Aorta (tissue), 5 donors: ENCODE measurements around the gene ZNF775. TPM values are rescaled to one million over a fixed set of nuclear protein-coding genes. Genes with fewer than 3 reads are reported as not detected.

ENCODE experiments used
- ATAC-seq: fragments of 200-7000 bp; cut with Tn5 transposase; one replicate; pipeline ENCODE4 v1.9.1; 2022; ENCODE audit warnings: moderate library complexity; ENCODE audit not compliant: low FRiP score
- DNase-seq, 2 donors: peaks; one replicate each; pipeline ENCODE4 v3.0.0-alpha.2; 2020
- H3K27ac ChIP-seq, 2 donors: one replicate each; pipeline ENCODE4 v1.5.1; 2013; ENCODE audit warnings: low read length in 2 of 2, mild to moderate bottlenecking in 2 of 2, moderate library complexity in 2 of 2, control low read depth in 1 of 2, inconsistent platforms in 1 of 2, low read depth in 1 of 2
- H3K27me3 ChIP-seq, 2 donors: one replicate each; pipeline ENCODE4 v1.6.1; 2013; ENCODE audit warnings: control low read depth in 1 of 2, low read length in 1 of 2, mild to moderate bottlenecking in 1 of 2, moderate library complexity in 1 of 2; ENCODE audit not compliant: insufficient read depth in 2 of 2, control insufficient read depth in 1 of 2
- H3K36me3 ChIP-seq, 2 donors: one replicate each; pipeline ENCODE4 v1.6.1; 2013; ENCODE audit warnings: control low read depth in 1 of 2, low read length in 1 of 2, mild to moderate bottlenecking in 1 of 2; ENCODE audit not compliant: insufficient read depth in 2 of 2, control insufficient read depth in 1 of 2
- H3K4me1 ChIP-seq, 2 donors: one replicate each; pipeline ENCODE4 v1.6.1; 2013; ENCODE audit warnings: low read length in 2 of 2, control low read depth in 1 of 2, mild to moderate bottlenecking in 1 of 2, moderate library complexity in 1 of 2; ENCODE audit not compliant: insufficient read depth in 2 of 2, control insufficient read depth in 1 of 2
- H3K4me3 ChIP-seq, 2 donors: one replicate each; pipeline ENCODE4 v1.5.1; 2013; ENCODE audit warnings: low read length in 2 of 2, control low read depth in 1 of 2, mild to moderate bottlenecking in 1 of 2
- H3K9me3 ChIP-seq: one replicate; pipeline ENCODE4 v1.6.1; 2013; ENCODE audit warnings: mild to moderate bottlenecking, low read length; ENCODE audit not compliant: control insufficient read depth
- WGBS, 2 donors: extraction: QIAGEN DNeasy Blood & Tissue Kit; methylation state at CpG; one replicate each; pipeline ENCODE4 v1.1.7; 2013; 5-methylcytosine and 5-hydroxymethylcytosine counted together
- intact Hi-C, 2 donors: fragments of 100-400 bp; cut with DNase I; formaldehyde crosslinking; loops; one replicate each; pipeline versions ENCODE4 v1.14.2 to v1.15.0; 2022
- polyA plus RNA-seq, 2 donors: library from polyadenylated mRNA; stranded (reverse); fragments of 200-250 nt; gene quantifications; one replicate each; pipeline ENCODE4 v1.2.3, GENCODE V29; 2013
- total RNA-seq, 2 donors: library from RNA; stranded (reverse); fragmentation: NEBNext Ultra II Directional; extraction: Animal tissue kit (Norgen Biotek cat#: 25700); gene quantifications; one replicate each; pipeline ENCODE4 v1.2.1, GENCODE V29; 2021
- donor health status: healthy with polysubstance abuse.
- donor health status: Bipolar disorder and iron deficiency.
- donor health status: DM: no; HTN: no; CAD: no.
- donor health status: DM: no; HTN: no; CAD: no.
- donor health status: DM: yes; HTN: yes; CAD: no.

ZNF775 gene
- total and polyA plus RNA-seq, 4 donors = 1.9 to 6.4 (median 3.3) TPM

DNA sequence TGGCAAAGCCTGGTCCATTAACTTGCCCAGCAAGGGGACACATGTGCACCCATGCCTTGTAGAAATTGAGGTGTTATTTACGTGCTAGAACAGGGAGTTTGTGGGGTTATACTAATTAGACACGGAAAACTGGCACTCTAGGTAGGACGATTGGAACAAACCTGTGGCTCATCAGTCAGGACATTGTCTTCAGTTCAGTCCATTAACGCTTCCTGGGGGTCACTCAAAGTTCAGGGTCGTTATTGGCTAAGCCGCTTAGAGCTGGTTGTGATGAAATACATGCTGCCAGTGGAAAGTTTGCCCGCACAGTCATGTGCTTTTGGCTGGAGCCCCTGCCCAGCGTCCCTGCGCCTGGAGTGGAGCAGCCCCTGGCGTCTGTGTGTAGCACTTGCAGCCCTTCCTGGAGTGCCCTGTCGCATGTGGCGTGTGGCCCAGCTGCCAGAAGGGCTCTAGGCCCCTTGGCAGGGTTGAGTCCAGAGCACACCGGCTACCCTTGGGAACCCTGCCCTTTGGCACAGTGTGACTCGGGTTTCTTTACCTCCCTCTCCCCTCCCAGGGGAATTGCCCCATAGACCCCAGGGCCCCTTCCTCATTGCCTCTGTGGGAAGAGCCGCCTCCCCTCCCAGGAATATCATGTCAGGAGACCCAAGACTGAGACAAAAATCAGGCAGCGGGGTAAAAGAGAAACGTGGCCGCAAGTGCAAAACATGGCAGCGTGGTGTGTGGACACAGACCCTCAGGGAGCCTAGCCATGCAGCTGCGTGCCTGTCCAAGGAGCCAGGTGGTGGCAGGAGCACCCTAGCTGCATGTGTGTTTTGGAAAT is 9.8 kb downstream of the ZNF775 start:
- H3K27ac ChIP-seq = no peak overlapping the region
- no peaks in the 10 kb centered on the region for H3K9me3 ChIP-seq
- H3K27me3 ChIP-seq = no peaks in the 10 kb centered on the region
- WGBS, 2 donors = 48 to 54% methylated on average over 20 of the region's 20 CpGs
- no peak overlapping the region for H3K4me3 ChIP-seq
- H3K36me3 ChIP-seq = no peaks in the 10 kb centered on the region
- intact Hi-C loops = loop anchor here in 1 of 2 donors (10.0 kb wide), 1 partner anchor 104 kb away; no protein-coding TSS in a partner anchor
- ATAC-seq = peak; percentile 79
- no peaks in the 10 kb centered on the region for H3K4me1 ChIP-seq
- peak; percentile 69 to 84 for DNase-seq

DNA sequence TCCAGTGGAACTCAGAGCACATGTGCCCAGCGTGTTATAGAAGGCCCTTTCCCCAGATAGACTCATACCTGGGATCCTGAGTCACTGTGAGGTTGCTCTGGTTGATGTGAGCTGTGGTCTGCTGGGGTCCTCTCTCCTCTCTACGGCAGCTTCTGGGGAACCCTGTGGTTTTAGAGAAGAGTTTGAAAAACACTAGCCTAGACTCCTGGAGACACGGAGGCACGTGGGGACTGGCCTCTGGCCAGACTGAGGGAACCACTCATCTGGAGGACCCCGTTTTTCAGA is 10.3 kb downstream of the ZNF775 start:
- 65 to 67% methylated on average over 5 of the region's 5 CpGs for WGBS, 2 donors
- Histone ChIP-seq H3K4me1 (no peaks in the 10 kb centered on the region), H3K36me3 (no peaks in the 10 kb centered on the region), H3K4me3 (no peak overlapping the region), H3K27ac (no peak overlapping the region), H3K27me3 (no peaks in the 10 kb centered on the region), H3K9me3 (no peaks in the 10 kb centered on the region)
- intact Hi-C loops = loop anchor here in 1 of 2 donors (10.0 kb wide), 1 partner anchor 105 kb away; no protein-coding TSS in a partner anchor
- ATAC-seq = no peak
- peak in 1 of 2 donors; percentile 3 for DNase-seq

DNA sequence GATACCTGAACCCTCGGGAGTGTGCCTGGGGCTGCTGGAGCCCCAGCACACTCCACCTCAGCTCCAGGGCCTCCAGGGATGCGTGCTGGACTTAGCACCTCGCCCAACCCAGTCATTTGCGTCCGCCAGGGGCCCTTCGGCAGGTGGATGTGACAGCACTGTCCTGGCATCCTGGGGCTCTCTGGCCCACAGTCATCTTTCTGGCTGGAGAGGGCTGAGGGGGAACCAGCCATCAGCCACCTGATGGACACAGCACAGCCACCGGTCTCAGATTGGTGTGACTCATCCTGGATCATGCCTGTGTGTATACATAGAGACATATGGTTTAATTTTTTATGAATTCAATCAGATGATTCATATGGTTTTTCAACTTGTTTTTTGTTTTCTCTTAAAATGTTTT is 11.1 kb downstream of the ZNF775 start:
- no peaks in the 10 kb centered on the region for H3K9me3 ChIP-seq
- H3K4me1 ChIP-seq = no peaks in the 10 kb centered on the region
- DNase-seq = peak in 1 of 2 donors; percentile 19
- intact Hi-C loops = no loop called here
- H3K36me3 ChIP-seq = no peaks in the 10 kb centered on the region
- ATAC-seq = no peak
- WGBS, 2 donors = 94 to 96% methylated on average over 7 of the region's 7 CpGs
- no peak overlapping the region for H3K27ac ChIP-seq
- no peak overlapping the region for H3K4me3 ChIP-seq
- no peaks in the 10 kb centered on the region for H3K27me3 ChIP-seq

DNA sequence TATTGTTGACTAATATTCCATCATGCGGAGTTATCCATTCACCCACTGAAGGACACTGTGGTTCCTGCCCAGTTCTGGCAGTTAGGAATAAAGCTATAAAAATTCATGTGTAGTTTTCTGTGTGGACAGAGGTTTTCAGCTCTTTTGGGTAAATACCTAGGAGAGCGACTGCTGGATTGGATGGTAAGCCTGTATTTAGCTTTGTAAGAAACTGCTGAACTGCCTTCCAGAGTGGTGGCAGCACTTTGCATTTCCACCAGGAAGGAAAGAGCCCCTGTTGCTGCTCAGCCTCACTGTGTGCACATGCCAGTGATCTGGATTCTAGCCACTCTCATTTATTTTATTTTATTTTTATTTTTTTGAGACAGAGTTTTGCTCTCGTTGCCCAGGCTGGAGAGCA is 14.2 kb downstream of the ZNF775 start:
- Histone ChIP-seq H3K27me3 (no peaks in the 10 kb centered on the region), H3K4me3 (no peak overlapping the region), H3K4me1 (no peaks in the 10 kb centered on the region), H3K27ac (no peak overlapping the region), H3K36me3 (peaks cover 0 to 2% of the 10 kb centered on the region in 2 donors), H3K9me3 (no peaks in the 10 kb centered on the region)
- ATAC-seq (no peak), DNase-seq (no peak)
- intact Hi-C loops = no loop called here
- 69 to 77% methylated on average over 3 of the region's 3 CpGs for WGBS, 2 donors

DNA sequence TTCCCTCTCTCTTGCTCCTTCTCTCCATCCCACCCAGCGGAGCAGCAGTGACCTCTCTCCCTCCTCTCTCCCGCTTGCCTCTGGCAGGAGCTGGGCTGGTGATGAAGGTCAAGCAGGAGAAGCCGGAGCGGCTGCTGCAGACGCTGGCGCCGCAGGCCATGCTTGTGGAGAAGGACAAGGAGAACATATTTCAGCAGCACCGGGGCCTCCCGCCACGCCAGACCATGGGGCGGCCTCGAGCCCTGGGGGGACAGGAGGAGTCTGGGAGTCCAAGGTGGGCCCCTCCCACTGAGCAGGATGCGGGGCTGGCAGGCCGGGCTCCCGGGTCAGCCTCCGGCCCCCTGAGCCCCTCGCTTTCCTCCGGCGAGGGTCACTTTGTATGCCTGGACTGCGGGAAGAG is 17.3 kb downstream of the ZNF775 start:
- H3K4me1 ChIP-seq = no peaks in the 10 kb centered on the region
- H3K27me3 ChIP-seq = no peaks in the 10 kb centered on the region
- DNase-seq (no peak), ATAC-seq (no peak)
- WGBS, 2 donors = 94 to 96% methylated on average over 19 to 20 of the region's 20 CpGs
- peaks cover 0 to 2% of the 10 kb centered on the region in 2 donors for H3K36me3 ChIP-seq
- no peaks in the 10 kb centered on the region for H3K9me3 ChIP-seq
- intact Hi-C loops = no loop called here
- H3K27ac ChIP-seq = no peak overlapping the region
- H3K4me3 ChIP-seq = no peak overlapping the region

DNA sequence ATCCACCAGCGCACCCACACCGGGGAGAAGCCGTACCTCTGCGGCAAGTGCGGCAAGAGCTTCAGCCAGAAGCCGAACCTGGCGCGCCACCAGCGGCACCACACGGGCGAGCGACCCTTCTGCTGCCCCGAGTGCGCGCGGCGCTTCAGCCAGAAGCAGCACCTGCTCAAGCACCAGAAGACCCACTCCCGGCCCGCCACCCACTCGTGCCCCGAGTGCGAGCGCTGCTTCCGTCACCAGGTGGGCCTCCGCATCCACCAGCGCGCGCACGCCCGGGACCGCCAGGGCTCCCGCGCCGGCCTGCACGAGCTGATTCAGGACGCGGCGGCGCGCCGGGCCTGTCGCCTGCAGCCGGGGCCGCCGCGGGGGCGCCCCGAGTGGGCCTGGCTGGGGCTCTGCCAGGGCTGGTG is 17.7 kb downstream of the ZNF775 start:
- Histone ChIP-seq H3K4me3 (no peak overlapping the region), H3K4me1 (no peaks in the 10 kb centered on the region), H3K27ac (no peak overlapping the region), H3K27me3 (no peaks in the 10 kb centered on the region), H3K9me3 (no peaks in the 10 kb centered on the region), H3K36me3 (peaks cover 0 to 2% of the 10 kb centered on the region in 2 donors)
- WGBS, 2 donors = 98% methylated on average over 48 of the region's 48 CpGs
- no peak for ATAC-seq
- intact Hi-C loops = no loop called here
- no peak for DNase-seq

DNA sequence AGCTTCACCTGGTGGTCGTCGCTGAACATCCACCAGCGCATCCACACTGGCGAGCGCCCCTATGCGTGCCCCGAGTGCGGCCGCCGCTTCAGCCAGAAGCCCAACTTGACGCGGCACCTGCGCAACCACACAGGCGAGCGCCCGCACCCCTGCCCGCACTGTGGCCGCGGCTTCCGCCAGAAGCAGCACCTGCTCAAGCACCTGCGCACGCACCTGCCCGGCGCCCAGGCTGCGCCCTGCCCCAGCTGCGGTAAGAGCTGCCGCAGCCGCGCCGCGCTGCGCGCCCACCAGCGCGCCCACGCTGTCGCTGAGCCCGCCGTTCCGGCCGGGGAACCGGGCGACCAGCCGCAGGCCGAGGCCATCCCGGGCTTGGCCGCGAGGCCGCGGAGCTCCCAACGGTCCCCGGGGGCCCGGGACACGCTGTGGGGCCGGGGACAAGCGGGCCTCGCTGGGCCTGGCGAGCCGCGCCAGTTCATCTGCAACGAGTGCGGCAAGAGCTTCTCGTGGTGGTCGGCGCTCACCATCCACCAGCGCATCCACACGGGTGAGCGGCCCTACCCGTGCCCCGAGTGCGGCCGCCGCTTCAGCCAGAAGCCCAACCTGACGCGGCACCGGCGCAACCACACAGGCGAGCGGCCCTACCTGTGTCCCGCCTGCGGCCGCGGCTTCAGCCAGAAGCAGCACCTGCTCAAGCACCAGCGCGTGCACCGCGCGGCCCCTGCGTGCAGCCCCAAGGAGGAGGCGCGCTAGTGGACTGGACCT is 18.4 kb downstream of the ZNF775 start:
- H3K27ac ChIP-seq = no peak overlapping the region
- H3K27me3 ChIP-seq = no peaks in the 10 kb centered on the region
- H3K4me3 ChIP-seq = no peak overlapping the region
- 96% methylated on average over 91 of the region's 91 CpGs for WGBS, 2 donors
- intact Hi-C loops = no loop called here
- H3K4me1 ChIP-seq = no peaks in the 10 kb centered on the region
- H3K36me3 ChIP-seq = peaks cover 0 to 2% of the 10 kb centered on the region in 2 donors
- DNase-seq (no peak), ATAC-seq (peak; percentile 31)
- H3K9me3 ChIP-seq = no peaks in the 10 kb centered on the region

DNA sequence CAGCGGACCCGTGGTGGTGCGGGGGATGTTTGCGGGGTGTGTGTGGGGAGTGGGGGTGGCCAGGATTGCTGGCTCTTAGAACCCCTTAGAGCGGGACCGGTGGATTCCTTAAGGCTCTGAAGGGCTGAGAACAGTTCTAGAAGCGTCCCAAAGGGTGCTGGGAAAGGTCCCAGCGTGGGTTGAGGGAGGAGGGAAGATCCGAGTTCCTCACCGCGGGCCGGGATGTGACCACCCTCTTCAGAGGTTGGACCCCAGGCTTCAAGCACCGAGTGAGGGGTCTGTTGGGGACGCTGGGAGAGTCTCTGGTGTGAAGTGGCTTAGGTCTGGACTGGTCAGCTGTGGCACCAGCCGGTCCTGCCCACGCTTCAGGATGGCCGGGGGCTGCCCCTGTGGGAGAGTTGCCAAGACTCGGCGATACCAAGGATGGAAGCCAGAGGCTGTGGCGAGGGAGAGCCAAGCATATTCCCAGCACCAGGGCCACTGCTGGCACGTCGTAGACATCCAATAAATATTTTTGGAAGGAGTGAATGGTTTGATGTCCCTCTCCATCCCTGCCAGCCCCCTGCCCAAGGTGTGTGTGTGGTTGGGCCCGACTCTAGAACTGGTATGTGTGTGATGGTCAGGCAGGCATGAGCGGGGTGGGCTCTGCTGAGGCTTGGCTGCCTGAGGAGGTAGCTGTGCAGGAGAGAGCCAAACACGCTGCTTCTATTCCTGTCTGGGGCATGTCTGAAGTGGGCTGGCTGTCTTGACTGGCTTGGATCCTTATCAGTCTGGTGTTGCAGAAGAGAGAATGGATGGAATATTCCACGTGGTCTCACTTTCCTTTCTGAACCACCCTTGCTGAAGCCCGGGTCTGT is 19.2 kb downstream of the ZNF775 start:
- DNase-seq (no peak), ATAC-seq (no peak)
- Histone ChIP-seq H3K9me3 (no peaks in the 10 kb centered on the region), H3K27ac (no peak overlapping the region), H3K27me3 (no peaks in the 10 kb centered on the region), H3K36me3 (peaks cover 0 to 2% of the 10 kb centered on the region in 2 donors), H3K4me1 (no peaks in the 10 kb centered on the region), H3K4me3 (no peak overlapping the region)
- intact Hi-C loops = no loop called here
- 80 to 81% methylated on average over 27 of the region's 27 CpGs for WGBS, 2 donors
